ENCODE data around the gene FAM3B.

GRCh38 chr21:41393876-41394465 lies 77.4 kb downstream of the FAM3B start:
- TF ChIP-seq MAX (IDR thresholded peaks at IDR 0.05) (no peak), YY1 (IDR thresholded peaks at IDR 0.05; ENCODE audit: low read depth) (no peak), TAF1 (IDR thresholded peaks at IDR 0.05; ENCODE audit: low read depth) (no peak), EGR1 (IDR thresholded peaks at IDR 0.05) (no peak), EP300 (IDR thresholded peaks at IDR 0.05; ENCODE audit: borderline replicate concordance) (no peak), RAD21 (IDR thresholded peaks at IDR 0.05; ENCODE audit: low read depth) (no peak), TEAD4 (IDR thresholded peaks at IDR 0.05) (no peak), NFIC (IDR thresholded peaks at IDR 0.05) (no peak), CEBPB (IDR thresholded peaks at IDR 0.05) (no peak), FOXM1 (IDR thresholded peaks at IDR 0.05; ENCODE audit: borderline replicate concordance, low read depth) (no peak), REST (IDR thresholded peaks at IDR 0.05; ENCODE audit: low read depth) (no peak)
